Activated CD4-positive, alpha-beta T cell treated with anti-CD3 and anti-CD28 coated beads, Interleukin-2, amount 50 U/mL, for 4 hours (primary cell): ENCODE data around the gene RRAS.

ENCODE experiments used
- DNase-seq, 2 experiments: peaks; one replicate each; pipeline ENCODE4 v3.0.0-alpha.2; 2020

Gene RRAS

DNA sequence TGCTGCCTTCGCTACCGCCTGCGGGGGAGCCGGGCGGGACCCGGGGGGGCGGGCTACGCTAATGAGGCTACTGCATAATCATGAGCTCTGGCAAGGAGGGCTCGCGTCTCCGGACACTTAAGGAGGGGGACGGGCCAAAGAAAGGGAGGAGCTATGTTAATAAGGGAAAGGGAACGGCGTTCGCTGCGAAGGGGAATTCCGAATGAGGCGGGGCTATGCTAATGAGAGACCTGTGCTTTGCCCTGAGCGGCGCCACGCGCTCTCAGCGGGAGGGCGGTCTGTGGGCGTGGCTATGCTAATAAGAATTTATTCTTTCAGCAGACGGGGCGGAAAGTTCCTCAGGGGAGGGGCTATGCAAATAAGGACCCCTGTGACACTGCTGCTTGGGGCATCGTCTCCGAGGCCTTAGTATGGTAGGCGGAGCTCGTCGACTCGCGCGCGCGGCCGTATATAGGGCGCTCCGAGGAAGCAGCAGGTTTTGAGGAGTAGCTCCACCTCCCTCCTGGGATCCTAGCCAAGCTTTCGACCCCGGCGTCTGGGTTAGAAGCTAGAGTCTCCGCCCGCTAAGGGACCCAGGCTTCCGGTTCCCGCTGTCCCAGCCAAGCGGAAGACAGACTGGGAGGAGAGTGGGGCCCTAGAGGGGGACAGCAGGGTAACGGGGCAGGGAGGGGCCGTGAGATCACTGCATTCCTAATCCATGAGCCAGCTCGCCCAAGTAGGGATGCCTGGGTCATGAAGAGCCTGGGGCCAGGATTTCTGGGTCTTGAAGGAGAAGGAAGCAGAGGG is at the start of gene RRAS:
TSS of gene RRAS (minus strand) at position 31 of the 786 bp plus-strand sequence. CDS start 45 bp downstream, outside the sequence.
- peak; percentile 100 for DNase-seq

DNA sequence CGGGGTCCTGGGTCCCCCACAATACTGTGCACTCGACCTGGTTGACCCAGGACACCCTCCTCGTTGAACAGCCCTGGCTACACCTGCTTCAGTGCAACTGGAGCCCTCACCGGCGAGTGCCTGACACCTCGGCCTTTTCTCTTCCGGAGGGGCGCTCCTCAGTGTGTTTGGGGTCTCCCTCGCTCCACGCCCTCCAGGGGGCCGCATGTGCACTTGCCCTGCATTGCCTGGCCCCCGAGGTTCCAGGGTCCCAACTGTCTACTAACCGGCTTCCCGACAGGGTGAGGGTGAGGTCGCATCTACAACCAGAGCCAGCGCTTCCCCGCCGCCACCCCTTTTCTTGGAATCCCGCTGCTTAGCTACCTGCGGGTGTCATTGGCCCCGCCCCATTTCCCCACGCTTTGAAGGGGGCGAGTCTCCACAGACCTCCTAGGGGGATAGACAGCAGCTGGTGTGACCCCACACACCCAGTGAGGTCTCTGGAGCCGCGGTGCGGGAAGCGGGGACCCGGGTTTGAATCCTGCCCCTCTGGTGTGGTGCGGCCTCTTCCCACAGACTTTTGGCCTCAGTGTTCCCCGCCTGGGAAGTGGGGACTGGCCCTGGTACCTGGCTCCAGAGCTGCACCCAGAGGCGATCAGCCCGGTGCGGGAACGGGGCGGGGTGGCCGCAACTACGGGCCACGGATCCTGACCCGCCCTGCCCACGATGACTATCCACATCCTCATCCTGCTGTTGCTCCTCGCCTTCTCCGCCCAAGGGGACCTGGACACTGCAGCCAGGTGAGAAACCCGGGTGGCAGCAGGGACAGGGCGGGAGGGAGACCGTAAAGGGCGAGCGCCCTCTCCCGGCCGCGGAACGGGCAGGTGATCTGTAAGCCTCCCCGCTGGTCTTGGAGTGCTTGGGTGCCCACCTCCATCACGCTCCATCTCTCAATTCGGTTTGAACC is 49.5 kb upstream of the RRAS start, which contains the start of gene ADM5:
TSS of gene ADM5 (plus strand) at position 462 of the 946 bp plus-strand sequence. CDS start at position 706, 244 bp downstream.
- peak in 1 of 2 experiments; percentile 24 for DNase-seq

DNA sequence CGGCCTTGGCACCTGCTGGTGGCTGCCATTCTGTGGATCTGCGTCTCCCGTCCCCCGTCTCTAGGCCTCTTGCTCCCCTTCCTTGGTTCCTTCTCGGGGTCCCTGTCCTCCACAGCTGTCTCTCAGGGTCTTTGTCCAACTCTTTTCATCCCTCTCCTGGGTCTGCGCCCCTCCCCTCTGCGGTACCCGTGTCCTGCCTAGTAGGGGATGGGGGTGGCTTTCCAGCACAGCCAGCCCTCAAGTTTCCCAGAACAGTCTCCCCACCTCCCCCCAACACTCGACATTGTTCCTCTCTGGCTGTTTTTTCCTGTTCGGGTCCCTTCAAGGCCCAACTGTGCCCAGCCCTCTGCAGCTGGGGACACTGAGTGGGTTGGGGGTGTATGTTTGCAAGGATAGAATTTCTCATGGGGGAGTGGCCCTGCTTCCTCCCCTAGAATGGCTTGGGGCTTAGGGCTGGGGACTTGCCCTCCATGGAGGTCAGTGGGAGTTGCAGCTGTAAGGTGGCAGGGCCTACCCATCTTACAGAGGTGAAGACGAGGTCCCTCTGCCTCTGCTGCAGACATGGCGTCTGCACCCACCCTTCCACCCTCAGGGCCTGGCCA is 48.7 kb upstream of the RRAS start:
- DNase-seq: no peak

DNA sequence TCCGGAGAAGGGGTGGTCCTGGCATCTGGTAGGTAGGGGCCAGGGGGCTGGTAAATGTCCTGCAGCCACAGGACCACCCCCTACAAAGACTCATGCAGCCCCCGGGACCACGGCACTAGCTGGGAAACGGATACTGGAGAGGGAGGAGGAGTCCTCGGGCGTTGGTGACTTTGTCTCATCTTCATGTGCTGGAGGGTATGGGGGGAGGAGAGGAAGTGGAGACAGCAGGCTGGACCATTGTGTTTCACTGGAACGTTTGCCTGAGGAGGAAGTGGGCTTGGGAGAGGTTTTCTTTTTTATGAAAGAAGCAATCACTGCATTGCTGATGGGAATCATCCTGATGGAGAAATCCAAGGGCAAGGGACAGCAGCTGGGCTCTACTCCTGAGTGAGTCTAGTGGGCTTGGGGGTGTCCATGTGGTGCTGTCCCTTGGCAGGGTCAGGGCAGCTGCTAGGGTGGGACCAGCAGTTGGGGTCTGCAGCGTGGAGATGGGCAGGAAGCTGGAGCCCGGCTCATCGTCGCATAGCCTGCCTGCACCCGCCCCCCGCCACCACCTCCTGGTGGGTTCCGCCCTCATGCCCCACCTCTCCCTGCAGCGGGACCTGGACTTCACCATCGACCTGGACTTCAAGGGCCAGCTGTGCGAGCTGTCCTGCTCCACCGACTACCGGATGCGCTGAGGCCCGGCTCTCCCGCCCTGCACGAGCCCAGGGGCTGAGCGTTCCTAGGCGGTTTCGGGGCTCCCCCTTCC is 47.8 kb upstream of the RRAS start:
- no peak for DNase-seq

DNA sequence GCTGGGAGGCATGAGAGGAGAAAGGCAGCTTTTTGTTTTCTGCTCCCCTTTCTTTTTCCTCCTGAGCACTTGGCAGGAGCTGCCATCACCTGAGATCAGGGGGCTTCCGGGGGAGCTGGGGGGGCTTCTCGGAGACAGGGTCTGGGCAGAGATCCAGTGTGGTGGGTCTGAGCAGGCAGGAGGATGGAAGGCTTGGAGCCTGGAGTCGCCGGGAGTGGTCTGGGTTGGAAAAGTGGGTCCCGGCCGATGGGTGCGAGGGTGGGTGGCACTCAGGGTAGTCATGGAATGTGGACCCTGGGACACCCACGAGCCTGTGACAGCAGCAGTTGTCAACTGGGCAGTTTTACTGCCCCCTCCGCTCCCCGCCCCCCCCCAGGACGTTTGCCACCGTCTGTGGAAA is 47.2 kb upstream of the RRAS start:
- DNase-seq: no peak

DNA sequence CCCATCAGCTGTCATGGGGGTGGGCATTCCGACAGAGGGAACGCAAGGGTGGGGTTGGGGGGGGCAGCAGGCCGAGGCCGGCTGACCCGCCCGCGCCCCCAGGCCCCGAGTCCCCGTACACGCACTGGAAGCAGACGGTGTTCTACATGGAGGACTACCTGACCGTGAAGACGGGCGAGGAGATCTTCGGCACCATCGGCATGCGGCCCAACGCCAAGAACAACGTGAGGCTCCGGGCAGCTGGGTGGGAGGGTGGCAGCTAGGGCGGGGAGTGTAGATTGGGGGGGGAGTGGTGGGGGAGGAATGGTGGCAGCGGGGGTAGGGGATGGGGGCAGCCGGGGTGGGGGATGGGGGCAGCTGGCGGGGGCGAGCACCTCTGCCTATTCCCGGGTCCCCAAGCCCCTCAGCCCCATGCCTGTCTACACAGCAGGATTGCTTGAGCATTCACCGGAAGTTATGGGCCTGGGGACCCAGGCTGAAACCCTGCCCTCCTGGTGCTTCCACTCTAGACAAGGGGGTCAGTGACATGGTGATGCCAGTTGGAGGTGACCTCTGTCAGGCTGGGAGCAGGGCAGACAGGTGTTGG is 46.7 kb upstream of the RRAS start:
- DNase-seq: no peak

DNA sequence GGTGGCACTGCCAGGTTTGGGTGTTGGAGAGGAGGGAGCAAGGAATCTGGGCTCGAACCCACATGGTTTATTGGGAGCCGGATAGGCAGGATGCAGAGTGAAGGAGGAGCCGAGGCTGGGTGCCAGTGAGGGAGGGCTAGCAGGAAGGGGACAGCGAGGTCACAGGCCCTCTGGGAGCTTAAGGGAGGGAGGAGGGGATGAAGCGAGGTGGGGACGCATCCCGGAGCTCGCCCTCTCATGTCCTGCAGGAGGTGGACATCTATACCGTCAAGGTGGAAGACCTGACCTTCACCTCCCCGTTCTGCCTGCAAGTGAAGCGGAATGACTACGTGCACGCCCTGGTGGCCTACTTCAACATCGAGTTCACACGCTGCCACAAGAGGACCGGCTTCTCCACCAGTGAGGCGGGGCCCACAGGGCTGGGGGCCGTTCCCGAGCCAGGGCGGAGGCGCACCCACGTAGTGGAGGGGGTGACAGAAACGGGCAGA is 45.9 kb upstream of the RRAS start:
- no peak for DNase-seq

DNA sequence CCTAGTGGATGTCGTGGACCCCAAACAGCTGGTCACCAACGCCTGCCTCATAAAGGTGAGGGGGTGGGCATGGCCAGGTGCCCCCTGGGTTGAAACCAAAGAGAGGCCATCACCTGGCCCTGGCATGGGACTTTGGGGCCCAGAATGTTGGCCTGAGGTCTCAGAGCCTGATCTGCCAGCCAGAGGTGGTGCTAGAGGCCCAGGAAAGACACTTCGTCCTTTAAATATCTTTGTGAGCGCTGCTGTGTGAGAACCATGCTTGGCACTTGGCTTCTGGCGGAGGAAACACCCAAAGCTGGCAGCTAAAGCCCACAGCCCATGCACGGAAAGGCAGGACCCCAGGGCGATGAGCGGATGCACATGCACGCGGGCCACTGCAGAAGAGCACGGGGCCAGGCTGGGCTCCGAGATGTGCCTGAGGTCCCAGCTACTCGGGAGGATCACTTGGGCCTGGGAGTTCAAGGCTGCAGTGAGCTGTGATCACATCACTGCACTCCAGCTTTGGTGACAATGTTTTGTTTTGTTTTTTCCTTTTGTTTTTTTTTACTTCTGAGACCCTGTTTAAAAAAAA is 45.1 kb upstream of the RRAS start:
- no peak for DNase-seq

DNA sequence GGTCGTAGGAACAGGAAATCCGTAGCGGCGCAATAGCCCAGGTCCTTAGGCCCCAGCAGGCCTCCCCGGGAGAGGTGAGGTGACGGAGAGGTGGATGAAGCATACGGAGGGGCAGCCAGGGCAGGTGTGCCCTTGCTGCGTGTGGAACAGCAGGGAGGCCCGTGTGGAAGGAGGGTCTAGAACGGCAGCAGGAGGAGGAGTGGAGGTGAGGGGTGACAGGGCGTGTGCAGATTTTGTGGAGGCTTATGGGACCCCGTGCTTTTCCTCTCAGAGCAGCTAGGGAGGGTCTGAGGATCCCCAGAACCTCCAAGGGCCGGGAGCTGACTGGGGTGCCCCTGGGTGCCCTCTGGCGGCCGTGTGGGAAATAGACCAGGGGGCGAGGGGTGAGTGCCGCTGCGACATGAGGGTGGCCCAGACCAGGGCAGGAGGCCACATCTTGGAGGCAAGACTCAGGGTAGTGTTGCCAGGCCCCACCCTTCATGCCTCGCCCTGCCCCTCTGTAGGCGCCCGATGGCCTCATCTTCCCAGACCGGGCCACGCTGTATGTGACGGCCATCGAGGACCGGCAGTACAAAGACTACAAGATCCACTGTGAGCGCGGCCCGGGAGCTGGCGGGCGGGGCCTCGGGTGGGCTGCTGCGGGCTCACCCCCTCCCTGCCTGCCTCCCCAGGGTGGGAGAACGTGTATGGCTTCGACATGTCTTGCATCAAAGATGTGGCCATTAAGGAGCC is 44.5 kb upstream of the RRAS start:
- DNase-seq: no peak

DNA sequence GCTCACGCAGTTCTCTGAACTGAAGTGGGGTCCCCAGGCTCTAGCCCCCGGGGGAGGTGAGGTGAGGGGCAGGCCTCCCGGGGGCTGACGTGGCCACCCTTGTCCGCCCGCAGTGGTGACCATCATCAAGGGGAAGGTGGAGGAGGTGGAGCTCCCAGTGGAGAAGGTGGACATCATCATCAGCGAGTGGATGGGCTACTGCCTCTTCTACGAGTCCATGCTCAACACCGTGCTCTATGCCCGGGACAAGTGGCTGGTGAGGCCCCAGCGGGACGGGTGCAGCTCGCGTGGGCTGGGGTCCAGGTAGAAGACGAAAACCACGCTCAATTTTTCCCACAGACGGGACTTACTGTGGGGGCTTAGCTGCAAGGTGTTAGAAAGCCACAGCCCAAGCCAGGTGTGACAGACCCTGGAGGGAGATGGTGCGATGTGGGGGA is 43.9 kb upstream of the RRAS start:
- no peak for DNase-seq

DNA sequence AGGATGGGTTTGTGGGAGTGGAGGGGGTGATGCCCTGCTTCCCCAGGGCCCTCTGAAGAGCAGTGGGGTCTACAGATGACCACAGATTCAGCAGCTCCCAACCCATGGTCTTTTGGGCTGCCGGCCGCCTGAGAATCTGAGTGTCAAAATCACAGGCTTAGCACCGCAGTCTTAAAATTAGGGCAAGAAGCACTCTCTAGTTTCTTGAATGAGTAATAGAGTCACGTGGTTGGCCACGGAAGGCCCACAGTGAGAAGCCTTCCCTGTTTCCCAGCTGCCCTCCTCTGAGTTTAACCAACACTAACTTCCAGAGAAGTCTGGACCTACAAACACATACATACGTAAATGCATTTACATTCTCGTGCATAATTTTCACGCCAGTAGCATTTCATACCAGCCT is 42.3 kb upstream of the RRAS start:
- no peak for DNase-seq

DNA sequence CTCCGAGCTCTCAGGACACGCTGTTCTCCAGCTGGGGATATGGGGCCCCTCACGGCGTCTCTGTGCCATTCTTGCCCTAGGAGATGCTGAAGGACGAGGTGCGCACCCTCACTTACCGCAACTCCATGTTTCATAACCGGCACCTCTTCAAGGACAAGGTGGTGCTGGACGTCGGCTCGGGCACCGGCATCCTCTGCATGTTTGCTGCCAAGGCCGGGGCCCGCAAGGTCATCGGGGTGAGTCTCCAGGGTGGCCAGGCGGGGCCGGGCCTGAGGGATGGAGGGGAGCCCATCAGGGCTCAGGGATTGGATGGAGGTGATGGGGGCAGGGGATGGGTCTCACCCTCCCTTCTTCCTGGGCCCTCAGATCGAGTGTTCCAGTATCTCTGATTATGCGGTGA is 41.9 kb upstream of the RRAS start:
- no peak for DNase-seq

DNA sequence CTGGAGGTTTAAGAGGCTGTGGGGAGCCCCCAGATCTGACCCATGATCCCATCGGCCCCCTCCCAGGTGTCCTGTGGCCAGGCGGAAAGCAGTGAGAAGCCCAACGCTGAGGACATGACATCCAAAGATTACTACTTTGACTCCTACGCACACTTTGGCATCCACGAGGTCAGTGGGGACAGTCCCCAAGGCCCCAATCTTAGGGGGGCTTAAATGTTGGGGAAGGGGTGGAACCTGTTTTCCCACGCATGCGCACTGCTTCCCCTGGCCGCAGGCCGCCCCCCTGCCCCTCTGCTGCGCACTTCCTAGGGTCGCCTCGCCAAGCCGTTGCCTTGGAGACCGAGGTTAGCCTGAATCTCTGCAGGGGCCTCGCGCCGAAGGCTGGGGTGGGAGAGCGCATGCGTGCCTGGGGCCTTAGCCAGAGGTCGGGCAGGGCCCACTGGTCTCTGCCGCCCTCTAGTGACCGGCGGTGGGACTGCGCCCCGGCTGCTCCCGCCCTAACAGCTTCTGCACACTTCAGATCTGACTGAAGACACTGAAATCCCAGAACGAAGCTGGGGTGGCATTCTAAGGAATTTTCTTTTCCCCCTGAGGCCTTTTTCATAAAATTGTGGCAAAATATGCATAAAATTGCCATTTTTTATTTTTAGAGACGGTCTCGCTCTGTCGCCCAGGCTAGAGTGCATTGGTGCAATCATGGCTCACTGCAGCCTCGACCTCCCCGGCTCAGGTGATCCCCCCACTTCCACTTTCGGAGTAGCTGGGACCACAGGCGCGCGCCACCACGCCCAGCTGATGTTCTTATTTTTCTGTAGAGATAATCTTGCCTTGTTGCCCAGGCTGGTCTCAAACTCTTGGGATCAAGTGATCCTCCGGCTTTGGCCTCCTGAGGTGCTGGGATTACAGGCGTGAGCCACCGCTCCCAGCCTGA is 40.7 kb upstream of the RRAS start:
- DNase-seq: peak; percentile 92 to 94

DNA sequence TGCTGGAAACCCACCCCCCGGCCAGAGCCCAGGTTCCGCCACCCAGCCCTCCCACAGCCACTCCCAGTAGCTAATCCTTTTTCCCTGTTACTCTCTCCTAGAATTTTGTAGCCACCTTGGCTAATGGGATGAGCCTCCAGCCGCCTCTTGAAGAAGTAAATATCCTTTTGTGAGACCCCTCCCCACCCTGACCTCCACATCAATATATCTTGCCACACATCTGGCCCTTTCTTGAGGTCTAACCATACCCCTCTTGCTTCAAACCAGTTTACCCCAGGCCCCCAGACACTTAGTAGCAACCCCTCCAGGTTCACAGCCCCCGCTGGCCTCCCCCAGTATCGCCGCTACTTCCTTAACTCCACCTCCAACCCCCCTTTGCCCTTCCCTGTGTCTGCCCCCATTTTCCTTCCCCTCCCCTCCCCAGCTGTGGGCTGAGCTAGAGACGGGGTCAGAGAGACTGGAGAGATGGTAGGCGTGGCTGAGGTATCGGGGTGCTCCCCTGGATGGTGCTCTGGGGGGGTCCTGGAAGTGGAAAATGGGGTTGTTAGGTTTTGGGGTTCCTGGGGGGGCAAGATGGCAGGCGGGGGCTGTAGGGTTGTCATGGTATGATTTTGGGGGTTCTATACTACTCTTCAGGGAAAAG is 39.9 kb upstream of the RRAS start:
- DNase-seq: no peak

DNA sequence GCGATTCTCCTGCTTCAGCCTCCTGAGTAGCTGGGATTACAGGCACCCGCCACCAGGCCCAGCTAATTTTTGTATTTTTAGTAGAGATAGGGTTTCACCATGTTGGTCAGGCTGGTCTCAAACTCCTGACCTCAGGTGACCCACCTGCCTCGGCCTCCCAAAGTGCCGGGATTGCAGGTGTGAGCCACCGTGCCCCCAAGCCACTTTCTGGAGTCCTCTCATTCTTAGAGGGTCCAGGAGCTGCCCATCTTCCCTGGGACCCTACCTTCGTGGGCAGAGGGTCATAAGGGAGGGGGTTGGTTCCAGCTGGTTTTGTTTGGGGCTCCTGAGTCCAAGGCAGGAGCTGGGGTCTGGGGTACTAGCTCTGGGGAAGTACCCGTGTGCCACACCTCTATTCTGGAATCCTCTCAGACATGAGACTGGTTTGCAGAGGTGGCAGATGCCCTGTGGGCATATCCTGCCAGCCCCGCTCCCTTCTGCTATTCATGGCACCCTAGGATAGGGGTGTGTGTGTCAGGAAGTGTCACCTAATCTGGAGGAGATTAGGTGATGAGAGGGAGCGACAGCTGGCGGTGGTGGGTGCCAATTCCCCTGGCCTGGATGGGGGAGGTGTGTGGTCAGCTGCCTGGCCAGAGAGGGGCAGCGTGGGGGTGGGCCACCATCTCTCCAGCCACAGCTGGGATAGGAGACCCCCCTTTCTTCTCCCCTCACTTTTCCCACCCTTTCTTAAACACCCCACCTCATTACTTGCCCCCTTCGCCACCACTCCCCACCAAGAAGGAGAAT is 39.2 kb upstream of the RRAS start:
- DNase-seq: no peak

DNA sequence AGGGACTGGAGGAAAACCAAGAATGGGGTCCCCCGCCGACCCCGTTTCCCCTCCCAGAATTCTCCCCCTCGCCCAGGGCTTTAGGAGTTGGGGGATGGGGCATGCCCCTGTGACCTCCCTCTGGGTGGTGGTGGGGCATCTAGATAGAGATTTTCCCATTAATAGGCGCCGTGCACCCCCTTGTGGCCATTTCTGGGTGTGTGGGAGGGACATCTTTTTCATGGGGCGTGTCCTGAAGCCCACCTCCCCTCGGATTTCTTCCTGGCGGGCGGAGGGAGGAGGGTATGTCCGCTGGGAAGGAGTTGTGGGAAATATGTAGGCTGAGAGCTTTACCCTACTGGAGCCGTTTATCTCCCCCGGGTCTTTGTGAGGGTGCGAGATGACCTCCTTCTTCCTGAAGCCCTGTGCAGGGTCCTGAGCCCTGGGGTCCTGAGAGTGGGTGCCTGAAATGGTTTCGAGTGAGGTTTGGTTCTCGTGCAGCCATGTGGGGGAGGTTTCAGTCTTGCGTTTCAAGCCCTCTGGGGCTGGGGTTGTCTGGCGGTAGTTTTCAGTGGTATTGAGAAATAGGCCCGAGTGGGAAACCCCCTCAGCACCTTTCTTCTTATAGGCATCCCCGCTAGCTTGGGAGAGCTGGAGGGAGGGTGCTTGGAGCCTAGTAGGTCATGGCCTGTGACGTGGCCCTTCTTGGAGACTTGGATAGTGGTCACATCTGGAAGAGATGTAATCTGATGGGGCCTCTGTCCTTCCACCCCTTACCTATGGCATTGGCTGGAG is 38.1 kb upstream of the RRAS start:
- DNase-seq: peak; percentile 82 to 83

DNA sequence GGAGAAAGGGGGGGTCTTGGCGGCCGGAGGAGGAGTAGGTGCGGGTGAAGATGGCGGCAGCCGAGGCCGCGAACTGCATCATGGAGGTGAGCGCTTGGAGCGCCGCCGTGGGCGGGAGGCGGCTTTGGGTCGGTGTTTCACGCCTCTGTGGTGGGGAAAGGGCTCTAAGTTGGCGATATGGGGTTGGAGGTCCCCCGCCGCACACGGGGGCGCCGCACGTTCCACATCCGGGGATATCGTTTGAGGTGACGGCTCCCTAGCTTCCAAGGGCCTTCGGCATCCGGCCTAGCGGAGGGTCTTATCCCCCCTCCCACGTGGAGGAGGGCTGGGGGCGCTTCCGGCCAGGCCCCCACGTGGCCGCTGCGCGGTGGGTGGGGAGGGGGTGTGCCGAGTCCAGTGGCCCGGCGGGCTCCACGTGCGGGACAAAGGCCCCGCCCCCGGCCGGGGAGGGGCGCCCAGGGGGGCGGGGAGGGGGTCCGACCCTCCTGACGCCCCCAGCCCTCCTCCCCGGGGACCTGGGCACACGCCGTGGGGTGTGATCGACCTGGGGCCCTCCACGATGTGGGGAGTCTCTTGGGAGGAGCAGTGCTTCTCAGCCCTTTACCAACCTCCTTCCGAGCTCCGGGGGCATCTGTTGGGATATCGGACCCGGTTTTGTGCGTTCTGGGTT is 37.4 kb upstream of the RRAS start, which contains the start of gene PRMT1:
TSS of gene PRMT1 (plus strand) at position 41 of the 670 bp plus-strand sequence. CDS start at position 51, 10 bp downstream.
- DNase-seq: peak in 1 of 2 experiments; percentile 49
